Pancreas (tissue), 10 donors: Measurements from ENCODE around the gene PAX3. TPM values are rescaled to one million over a fixed set of nuclear protein-coding genes. Genes with fewer than 3 reads are reported as not detected.
A peak's percentile ranks its signal among the peaks of the same experiment; 100 is the strongest.

ENCODE experiments used
- ATAC-seq, 4 donors: fragments of 200-7000 bp; cut with Tn5 transposase; one replicate each; pipeline versions ENCODE4 v1.8.0 to v1.9.1; 2020; ENCODE audit warnings: mild to moderate bottlenecking in 4 of 4, moderate library complexity in 4 of 4
- DNase-seq, 6 donors: peaks; one replicate each; pipeline ENCODE4 v3.0.0-alpha.2; 2020
- FAIRE-seq: peaks from 2 replicates; lab custom pipeline; 2012; peaks lifted over from hg19 to GRCh38; lab: Jason Lieb, UNC
- H3K27ac ChIP-seq, 4 donors: fragments of 200-600 bp; sonication (generic); 1 replicate in 3 of 4; 2 replicates in 1 of 4; pipeline versions ENCODE4 v1.5.0 to v1.8.0; 2020
- H3K27me3 ChIP-seq, 4 donors: fragments of 200-600 bp; one replicate each; pipeline ENCODE4 v1.8.0; 2021
- H3K36me3 ChIP-seq, 3 donors: fragments of 200-600 bp; sonication (generic) in 1 of 3; one replicate each; pipeline versions ENCODE4 v1.5.0 to v1.8.0; 2020 to 2021
- H3K4me1 ChIP-seq, 3 donors: fragments of 200-600 bp; one replicate each; pipeline ENCODE4 v1.8.0; 2021
- H3K4me3 ChIP-seq, 4 donors: fragments of 200-600 bp; sonication (generic) in 2 of 4; one replicate each; pipeline versions ENCODE4 v1.5.0 to v1.8.0; 2020 to 2021
- H3K9me3 ChIP-seq, 4 donors: fragments of 200-600 bp; one replicate each; pipeline ENCODE4 v1.8.0; 2021
- WGBS, 2 donors: extraction: QIAGEN DNeasy Blood & Tissue Kit; methylation state at CpG; one replicate each; pipeline ENCODE4 v1.1.7; 2013; 5-methylcytosine and 5-hydroxymethylcytosine counted together
- intact Hi-C, 3 donors: fragments of 100-400 bp; cut with DNase I; formaldehyde crosslinking; loops; one replicate each; pipeline versions ENCODE4 v1.11.1 to v1.14.2; 2022
- polyA plus RNA-seq, 2 donors: library from polyadenylated mRNA; stranded (reverse); fragments of 200-250 nt; gene quantifications; one replicate each; pipeline ENCODE4 v1.2.3, GENCODE V29; 2013
- total RNA-seq, 6 donors: library from RNA; stranded (reverse); fragmentation: NEBNext Ultra II Directional in 4 of 6; extraction: Animal tissue kit (Norgen Biotek cat#: 25700) in 4 of 6; gene quantifications; one replicate each; pipeline versions ENCODE4 v1.2.1 to v1.2.4, GENCODE V29; 2021 to 2023
- TF ChIP-seq, protein P1 (sequence below), 4 donors: fragments of 200-600 bp; sonication (generic) in 3 of 4; IDR thresholded peaks; one replicate each; pipeline versions ENCODE4 v1.5.0 to v1.8.0; 2021; ENCODE audit warnings: antibody characterized with exemption in 4 of 4
- donor health status: healthy with polysubstance abuse.
- donor health status: DM: no; HTN: no; CAD: no; lungs with moderate emphysema.
- donor health status: DM: no; HTN: no; CAD: no.
- donor health status: control.
- donor health status: control.
- donor health status: Bipolar disorder and iron deficiency.
- donor health status: DM: yes; HTN: yes; CAD: no.
- donor health status: DM: no; HTN: no; CAD: no.
- donor health status: DM: no; HTN: no; CAD: no.
- donor health status: DM: yes; HTN: yes; CAD: no.

PAX3 gene
- total and polyA plus RNA-seq, 8 donors = not detected

DNA sequence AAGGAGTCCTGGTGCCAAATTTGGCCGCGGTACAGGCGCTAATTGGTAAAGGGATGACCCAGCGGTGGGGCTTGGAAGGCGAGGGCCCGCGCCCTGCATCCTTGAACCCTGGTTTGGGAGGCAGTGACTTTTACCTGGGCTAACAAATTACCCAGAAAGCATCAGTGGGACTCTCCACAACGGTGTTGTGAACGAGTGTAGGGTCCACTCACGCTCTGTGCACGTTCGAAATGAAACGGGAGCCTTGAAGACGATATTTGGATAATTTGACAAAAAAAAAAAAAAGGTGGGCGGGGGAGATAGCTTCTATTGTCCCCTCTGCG lies 3.0 kb upstream of the PAX3 start:
- H3K4me3 ChIP-seq = no peak overlapping the region
- H3K27me3 ChIP-seq = peaks cover 5 to 72% (median 29%) of the 10 kb centered on the region in 4 donors
- no peak for FAIRE-seq
- no peaks in the 10 kb centered on the region for H3K9me3 ChIP-seq
- H3K36me3 ChIP-seq = no peaks in the 10 kb centered on the region
- DNase-seq = no peak
- TF ChIP-seq, protein P1, sequence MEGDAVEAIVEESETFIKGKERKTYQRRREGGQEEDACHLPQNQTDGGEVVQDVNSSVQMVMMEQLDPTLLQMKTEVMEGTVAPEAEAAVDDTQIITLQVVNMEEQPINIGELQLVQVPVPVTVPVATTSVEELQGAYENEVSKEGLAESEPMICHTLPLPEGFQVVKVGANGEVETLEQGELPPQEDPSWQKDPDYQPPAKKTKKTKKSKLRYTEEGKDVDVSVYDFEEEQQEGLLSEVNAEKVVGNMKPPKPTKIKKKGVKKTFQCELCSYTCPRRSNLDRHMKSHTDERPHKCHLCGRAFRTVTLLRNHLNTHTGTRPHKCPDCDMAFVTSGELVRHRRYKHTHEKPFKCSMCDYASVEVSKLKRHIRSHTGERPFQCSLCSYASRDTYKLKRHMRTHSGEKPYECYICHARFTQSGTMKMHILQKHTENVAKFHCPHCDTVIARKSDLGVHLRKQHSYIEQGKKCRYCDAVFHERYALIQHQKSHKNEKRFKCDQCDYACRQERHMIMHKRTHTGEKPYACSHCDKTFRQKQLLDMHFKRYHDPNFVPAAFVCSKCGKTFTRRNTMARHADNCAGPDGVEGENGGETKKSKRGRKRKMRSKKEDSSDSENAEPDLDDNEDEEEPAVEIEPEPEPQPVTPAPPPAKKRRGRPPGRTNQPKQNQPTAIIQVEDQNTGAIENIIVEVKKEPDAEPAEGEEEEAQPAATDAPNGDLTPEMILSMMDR (IDR thresholded peaks at IDR 0.05) = no peak
- no peak for ATAC-seq
- intact Hi-C loops = no loop called here
- 5 to 6% methylated on average over 16 of the region's 16 CpGs for WGBS, 2 donors
- peaks cover 0 to 12% (median 10%) of the 10 kb centered on the region in 3 donors for H3K4me1 ChIP-seq
- no peak overlapping the region for H3K27ac ChIP-seq

DNA sequence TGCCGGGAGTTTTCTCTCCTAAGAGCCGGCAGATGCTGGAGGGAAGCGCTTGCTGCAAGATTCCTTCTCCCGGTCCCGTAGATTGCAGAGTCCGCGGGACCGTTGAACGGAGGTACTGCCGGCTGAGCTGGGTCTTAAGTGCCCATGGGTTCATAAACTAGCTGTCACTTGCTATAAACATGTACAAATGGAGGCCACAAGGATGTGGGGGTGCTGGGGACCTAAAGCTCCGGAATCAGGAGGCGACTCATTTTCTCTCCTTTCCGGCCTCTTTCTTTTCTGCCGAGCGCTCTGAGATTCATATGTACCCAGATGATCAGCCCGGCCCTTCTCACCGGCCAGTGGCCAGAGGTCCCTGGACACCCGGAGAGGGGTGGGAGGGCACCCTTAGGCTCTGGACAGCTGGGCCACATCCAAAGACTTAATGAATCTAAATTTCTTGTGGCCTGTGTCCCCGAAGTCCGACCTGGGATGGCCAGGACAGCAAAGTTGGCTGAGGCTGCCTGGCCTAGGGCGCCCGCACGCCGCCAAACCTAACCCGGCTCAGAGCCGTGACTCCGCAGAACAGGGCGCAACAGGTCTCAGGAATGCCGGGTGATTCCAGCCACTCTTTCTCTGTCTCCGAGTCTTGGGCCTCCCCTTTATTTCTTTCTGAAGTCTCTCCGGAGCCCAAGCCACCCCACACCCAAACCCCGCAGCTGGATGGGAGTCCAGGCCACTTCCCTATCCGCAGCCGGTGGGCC lies 2.4 kb upstream of the PAX3 start:
- Histone ChIP-seq H3K9me3 (no peaks in the 10 kb centered on the region), H3K27ac (no peak overlapping the region), H3K36me3 (no peaks in the 10 kb centered on the region), H3K4me1 (peaks cover 0 to 9% (median 8%) of the 10 kb centered on the region in 3 donors), H3K27me3 (peaks cover 5 to 72% (median 28%) of the 10 kb centered on the region in 4 donors), H3K4me3 (no peak overlapping the region)
- FAIRE-seq (no peak), ATAC-seq (no peak), DNase-seq (peak in 1 of 6 donors; percentile 51)
- TF ChIP-seq, protein P1 (IDR thresholded peaks at IDR 0.05) = no peak
- 6 to 9% methylated on average over 34 of the region's 34 CpGs for WGBS, 2 donors
- intact Hi-C loops = no loop called here

DNA sequence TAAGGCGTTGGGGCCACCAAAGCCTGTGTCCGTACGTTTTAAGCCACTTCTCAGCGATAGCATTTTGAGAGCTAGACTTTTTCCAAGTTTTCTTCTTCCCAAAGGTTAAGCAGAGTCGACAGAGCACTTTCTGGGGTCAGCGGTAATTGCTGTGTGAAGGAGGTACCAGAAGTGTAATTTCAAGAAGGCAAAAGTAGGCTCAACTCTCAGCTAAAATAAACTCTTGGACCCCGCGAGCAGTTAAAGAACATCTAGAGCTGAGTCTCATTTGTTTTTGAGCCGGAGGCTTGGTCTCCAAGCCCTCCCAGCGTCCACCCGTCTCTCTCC lies 1.9 kb upstream of the PAX3 start:
- Histone ChIP-seq H3K27me3 (peaks cover 8 to 72% (median 30%) of the 10 kb centered on the region in 4 donors), H3K4me1 (peaks cover 0 to 13% (median 3%) of the 10 kb centered on the region in 3 donors), H3K36me3 (no peaks in the 10 kb centered on the region), H3K9me3 (no peaks in the 10 kb centered on the region), H3K27ac (no peak overlapping the region), H3K4me3 (no peak overlapping the region)
- FAIRE-seq (no peak), DNase-seq (no peak), ATAC-seq (no peak)
- intact Hi-C loops = no loop called here
- TF ChIP-seq, protein P1 (IDR thresholded peaks at IDR 0.05) = no peak
- 5 to 7% methylated on average over 11 of the region's 11 CpGs for WGBS, 2 donors

DNA sequence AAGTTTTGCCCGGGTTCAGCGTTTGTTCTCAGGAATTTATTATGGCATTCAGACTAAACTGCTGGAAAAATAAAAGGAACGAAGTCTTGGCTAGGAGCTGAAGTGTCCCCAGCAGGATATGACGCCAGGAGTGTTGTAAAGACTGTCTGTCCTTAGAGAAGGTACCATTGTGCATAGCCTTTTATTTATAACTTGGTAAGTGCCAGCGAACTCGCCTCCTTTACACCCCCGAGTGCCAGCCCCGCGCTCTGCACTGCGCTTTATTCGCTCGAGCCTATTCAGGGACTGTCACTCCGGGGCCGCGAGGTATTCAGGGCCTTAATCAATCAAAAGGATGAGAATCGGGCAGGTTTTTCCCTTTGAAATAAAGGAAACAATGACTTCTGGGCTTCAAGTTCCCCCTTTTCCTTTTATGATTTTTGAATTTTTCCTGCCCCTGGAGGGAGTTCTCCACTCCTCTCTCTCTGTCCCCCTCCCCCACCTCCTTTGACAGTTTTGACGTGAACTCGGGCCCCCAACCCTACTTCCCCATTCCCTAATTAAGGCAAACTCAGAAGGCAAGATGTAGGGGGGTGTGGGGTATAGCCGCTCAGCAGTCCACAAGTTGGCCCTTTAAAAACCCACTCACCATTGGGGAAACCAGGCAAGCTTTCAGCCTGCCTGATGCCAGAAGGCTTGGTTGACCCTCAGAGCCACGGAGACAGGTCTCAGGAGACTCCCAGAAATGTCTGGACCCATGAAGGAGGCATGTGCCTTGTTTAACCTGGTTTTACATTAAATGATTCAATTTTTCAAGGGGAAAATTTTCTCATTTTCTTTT lies 1.3 kb upstream of the PAX3 start:
- Histone ChIP-seq H3K36me3 (no peaks in the 10 kb centered on the region), H3K4me3 (no peak overlapping the region), H3K4me1 (peaks cover 0 to 14% (median 0%) of the 10 kb centered on the region in 3 donors), H3K27ac (no peak overlapping the region), H3K27me3 (peaks cover 8 to 75% (median 30%) of the 10 kb centered on the region in 4 donors), H3K9me3 (no peaks in the 10 kb centered on the region)
- intact Hi-C loops = no loop called here
- ATAC-seq = no peak
- WGBS, 2 donors = 9% methylated on average over 20 of the region's 20 CpGs
- TF ChIP-seq, protein P1 (IDR thresholded peaks at IDR 0.05) = no peak
- no peak for FAIRE-seq
- DNase-seq = no peak

DNA sequence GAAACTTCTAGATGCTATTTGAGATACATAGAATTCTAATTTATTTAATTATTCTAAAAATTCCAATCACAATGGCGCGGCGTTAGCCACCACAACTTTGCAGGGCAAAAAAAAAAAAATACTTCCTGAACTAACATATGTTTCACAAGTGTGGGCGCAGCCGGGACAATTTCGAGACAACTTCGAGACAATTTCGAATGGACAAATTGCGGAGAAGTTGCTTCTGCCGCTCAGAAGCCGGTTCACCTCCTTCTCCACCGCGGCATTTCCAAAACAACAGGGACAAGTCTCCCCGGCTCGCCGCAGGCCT lies 842 bp downstream of the PAX3 start:
- FAIRE-seq (no peak), ATAC-seq (peak in 1 of 4 donors; percentile 7)
- H3K4me1 ChIP-seq = peaks cover 0 to 11% (median 0%) of the 10 kb centered on the region in 3 donors

More for the DNA sequence above, 842 bp downstream of the PAX3 start:
- intact Hi-C loops = no loop called here
- no peak for DNase-seq
- H3K9me3 ChIP-seq = no peaks in the 10 kb centered on the region
- H3K36me3 ChIP-seq = no peaks in the 10 kb centered on the region
- TF ChIP-seq, protein P1 (IDR thresholded peaks at IDR 0.05) = no peak
- H3K27me3 ChIP-seq = peaks cover 3 to 78% (median 26%) of the 10 kb centered on the region in 4 donors
- H3K4me3 ChIP-seq = peak overlapping the region in 1 of 4 donors; percentile 33
- no peak overlapping the region for H3K27ac ChIP-seq
- 9 to 10% methylated on average over 16 of the region's 16 CpGs for WGBS, 2 donors
